ENCODE data around the gene ADH4. TPM values are rescaled to one million over a fixed set of nuclear protein-coding genes. Genes with fewer than 3 reads are reported as not detected.

ADH4 gene
- polyA plus RNA-seq, 1 of the 3 experiments (the other 2 are of a cell fraction): not detected

DNA sequence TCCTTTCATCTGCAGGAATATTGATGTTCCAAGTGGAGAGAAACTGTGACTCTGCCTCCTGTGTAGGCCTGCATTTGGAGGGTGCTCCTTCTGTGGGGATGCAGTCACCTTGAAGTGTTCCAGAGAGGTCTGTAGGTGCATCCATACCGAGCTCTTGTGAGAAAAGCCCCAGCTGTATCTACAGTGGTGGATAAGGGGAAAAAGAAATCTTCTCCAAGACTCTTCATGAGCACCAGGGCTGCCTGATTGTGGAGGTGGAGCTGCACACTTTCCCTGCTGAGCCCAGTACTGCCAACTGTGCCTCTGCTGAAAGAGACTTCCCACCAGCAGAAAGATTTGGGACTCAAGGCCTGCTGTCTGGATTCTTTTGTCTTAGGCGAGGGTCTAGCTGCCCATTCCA is 35.1 kb upstream of the ADH4 start (continued):
- TF ChIP-seq RCOR1 (IDR thresholded peaks at IDR 0.05; ENCODE audit: low read length): no peak

DNA sequence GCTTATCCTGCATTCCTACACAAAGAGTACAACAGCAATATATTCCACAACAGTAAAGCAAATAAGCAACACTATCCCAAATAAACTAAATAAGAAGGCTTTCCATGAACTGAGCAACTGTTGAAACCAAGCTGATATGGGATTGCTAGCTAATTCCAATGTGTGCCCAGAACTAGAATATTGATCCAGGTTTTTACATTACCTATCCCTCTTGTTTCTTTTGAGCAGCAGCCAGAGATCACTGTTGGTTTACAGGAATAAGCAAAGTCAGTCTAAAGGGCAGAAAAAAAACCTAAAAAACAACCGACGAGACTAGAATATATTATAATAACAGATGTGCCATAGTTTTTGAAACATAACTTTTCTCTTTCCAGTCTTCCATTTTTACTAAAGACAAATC is 22.4 kb upstream of the ADH4 start:
- Histone ChIP-seq H3K36me3 (replicated peaks in 1 of 2; ENCODE audit: control insufficient read depth in 1 of 2, insufficient read depth in 2 of 2, low read length in 1 of 2) (no peaks in the 10 kb centered on the region), H3K4me1 (ENCODE audit: control insufficient read depth in 1 of 2, insufficient read depth in 2 of 2, low read depth in 1 of 2, low read length in 1 of 2) (no peaks in the 10 kb centered on the region), H3K9me3 (no peaks in the 10 kb centered on the region), H3K27ac (ENCODE audit: low read depth in 2 of 2, low read length in 1 of 2) (no peak overlapping the region), H3K27me3 (ENCODE audit: insufficient read depth) (no peaks in the 10 kb centered on the region), H2AFZ (ENCODE audit: low read depth) (no peak overlapping the region), H3K9me2 (no peaks in the 10 kb centered on the region), H3K4me2 (no peak overlapping the region), H3K9ac (no peak overlapping the region), H3K79me2 (ENCODE audit: insufficient read depth) (no peaks in the 10 kb centered on the region), H4K20me1 (ENCODE audit: insufficient read depth) (no peaks in the 10 kb centered on the region), H3K4me3 (ENCODE audit: low read depth in 2 of 2, low read length in 1 of 2) (no peak overlapping the region), H3F3A (replicated peaks; ENCODE audit: insufficient read depth) (no peaks in the 10 kb centered on the region)
- 43% methylated on average over 2 of the region's 2 CpGs for WGBS (ENCODE audit: low lambda C conversion rate)
- no peak for DNase-seq
- POLR2A ChIA-PET: no interaction called here
- TF ChIP-seq, protein P1, sequence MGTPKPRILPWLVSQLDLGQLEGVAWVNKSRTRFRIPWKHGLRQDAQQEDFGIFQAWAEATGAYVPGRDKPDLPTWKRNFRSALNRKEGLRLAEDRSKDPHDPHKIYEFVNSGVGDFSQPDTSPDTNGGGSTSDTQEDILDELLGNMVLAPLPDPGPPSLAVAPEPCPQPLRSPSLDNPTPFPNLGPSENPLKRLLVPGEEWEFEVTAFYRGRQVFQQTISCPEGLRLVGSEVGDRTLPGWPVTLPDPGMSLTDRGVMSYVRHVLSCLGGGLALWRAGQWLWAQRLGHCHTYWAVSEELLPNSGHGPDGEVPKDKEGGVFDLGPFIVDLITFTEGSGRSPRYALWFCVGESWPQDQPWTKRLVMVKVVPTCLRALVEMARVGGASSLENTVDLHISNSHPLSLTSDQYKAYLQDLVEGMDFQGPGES (IDR thresholded peaks at IDR 0.05; ENCODE audit: low read depth, low read length): no peak
- TF ChIP-seq EZH2phosphoT487 (IDR thresholded peaks at IDR 0.05; ENCODE audit: borderline replicate concordance, low read depth): no peak
- TF ChIP-seq FOXJ3 (CRISPR knock-in tag; IDR thresholded peaks at IDR 0.05): no peak
- TF ChIP-seq, protein P2, sequence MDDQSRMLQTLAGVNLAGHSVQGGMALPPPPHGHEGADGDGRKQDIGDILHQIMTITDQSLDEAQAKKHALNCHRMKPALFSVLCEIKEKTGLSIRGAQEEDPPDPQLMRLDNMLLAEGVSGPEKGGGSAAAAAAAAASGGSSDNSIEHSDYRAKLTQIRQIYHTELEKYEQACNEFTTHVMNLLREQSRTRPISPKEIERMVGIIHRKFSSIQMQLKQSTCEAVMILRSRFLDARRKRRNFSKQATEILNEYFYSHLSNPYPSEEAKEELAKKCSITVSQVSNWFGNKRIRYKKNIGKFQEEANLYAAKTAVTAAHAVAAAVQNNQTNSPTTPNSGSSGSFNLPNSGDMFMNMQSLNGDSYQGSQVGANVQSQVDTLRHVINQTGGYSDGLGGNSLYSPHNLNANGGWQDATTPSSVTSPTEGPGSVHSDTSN (IDR thresholded peaks at IDR 0.05): no peak
- TF ChIP-seq RXRA (IDR thresholded peaks at IDR 0.05; ENCODE audit: borderline replicate concordance, low read depth): no peak
- TF ChIP-seq TCF12 (IDR thresholded peaks at IDR 0.05): no peak
- no peak for TF ChIP-seq EP300 (IDR thresholded peaks at IDR 0.05; ENCODE audit: borderline replicate concordance in 1 of 2, low read depth in 1 of 2, low read length in 1 of 2)
- TF ChIP-seq, protein P3, sequence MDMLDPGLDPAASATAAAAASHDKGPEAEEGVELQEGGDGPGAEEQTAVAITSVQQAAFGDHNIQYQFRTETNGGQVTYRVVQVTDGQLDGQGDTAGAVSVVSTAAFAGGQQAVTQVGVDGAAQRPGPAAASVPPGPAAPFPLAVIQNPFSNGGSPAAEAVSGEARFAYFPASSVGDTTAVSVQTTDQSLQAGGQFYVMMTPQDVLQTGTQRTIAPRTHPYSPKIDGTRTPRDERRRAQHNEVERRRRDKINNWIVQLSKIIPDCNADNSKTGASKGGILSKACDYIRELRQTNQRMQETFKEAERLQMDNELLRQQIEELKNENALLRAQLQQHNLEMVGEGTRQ (IDR thresholded peaks at IDR 0.05; ENCODE audit: borderline replicate concordance, low read depth, low read length): no peak
- TF ChIP-seq TAF1 (IDR thresholded peaks at IDR 0.05; ENCODE audit: borderline replicate concordance, low read depth, low read length): no peak
- no peak for TF ChIP-seq POLR2AphosphoS5 (IDR thresholded peaks at IDR 0.05; ENCODE audit: low read depth, low read length)
- no peak for TF ChIP-seq TEAD4 (IDR thresholded peaks at IDR 0.05; ENCODE audit: borderline replicate concordance, insufficient read depth)
- no peak for TF ChIP-seq MXI1 (IDR thresholded peaks at IDR 0.05; ENCODE audit: low read depth, low read length)
- no peak for TF ChIP-seq NFIC (IDR thresholded peaks at IDR 0.05; ENCODE audit: borderline replicate concordance)
- TF ChIP-seq RFX5 (IDR thresholded peaks at IDR 0.05; ENCODE audit: low read length): no peak
- no peak for TF ChIP-seq FOSL2 (IDR thresholded peaks at IDR 0.05; ENCODE audit: borderline replicate concordance, low read depth)
- no peak for TF ChIP-seq FOXM1 (IDR thresholded peaks at IDR 0.05; ENCODE audit: low read depth)
- TF ChIP-seq, protein P4, sequence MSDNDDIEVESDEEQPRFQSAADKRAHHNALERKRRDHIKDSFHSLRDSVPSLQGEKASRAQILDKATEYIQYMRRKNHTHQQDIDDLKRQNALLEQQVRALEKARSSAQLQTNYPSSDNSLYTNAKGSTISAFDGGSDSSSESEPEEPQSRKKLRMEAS (IDR thresholded peaks at IDR 0.05; ENCODE audit: low read depth): no peak
- CTCF ChIA-PET: no interaction called here
